Neural progenitor cell (in vitro differentiated cells): Measurements from ENCODE around the gene CAGE1.

Source experiments
- CTCF ChIP-seq: fragments of 200-600 bp; sonication (generic); IDR thresholded peaks from 2 replicates; pipeline ENCODE4 v1.5.1; 2017; ENCODE audit warnings: antibody characterized with exemption, mild to moderate bottlenecking
- EZH2 ChIP-seq: fragments of 200-600 bp; sonication (generic); IDR thresholded peaks from 2 replicates; pipeline ENCODE4 v1.6.1; 2017; ENCODE audit warnings: antibody characterized with exemption, mild to moderate bottlenecking, moderate library complexity
- EZH2phosphoT487 ChIP-seq: fragments of 200-600 bp; sonication (generic); IDR thresholded peaks from 2 replicates; pipeline ENCODE4 v1.6.1; 2017; ENCODE audit warnings: antibody characterized with exemption

- no peak for TF ChIP-seq CTCF
- TF ChIP-seq EZH2: no peak
- TF ChIP-seq EZH2phosphoT487: no peak
These were observed 92.9 kb downstream of the CAGE1 start for GRCh38 chr6:7296602-7297001.
